ENCODE measurements around the gene PREX1. TPM values are rescaled to one million over a fixed set of nuclear protein-coding genes. Genes with fewer than 3 reads are reported as not detected.

The PREX1 gene
- total RNA-seq, 1 donor from 2014 or later = 78.2 TPM

DNA sequence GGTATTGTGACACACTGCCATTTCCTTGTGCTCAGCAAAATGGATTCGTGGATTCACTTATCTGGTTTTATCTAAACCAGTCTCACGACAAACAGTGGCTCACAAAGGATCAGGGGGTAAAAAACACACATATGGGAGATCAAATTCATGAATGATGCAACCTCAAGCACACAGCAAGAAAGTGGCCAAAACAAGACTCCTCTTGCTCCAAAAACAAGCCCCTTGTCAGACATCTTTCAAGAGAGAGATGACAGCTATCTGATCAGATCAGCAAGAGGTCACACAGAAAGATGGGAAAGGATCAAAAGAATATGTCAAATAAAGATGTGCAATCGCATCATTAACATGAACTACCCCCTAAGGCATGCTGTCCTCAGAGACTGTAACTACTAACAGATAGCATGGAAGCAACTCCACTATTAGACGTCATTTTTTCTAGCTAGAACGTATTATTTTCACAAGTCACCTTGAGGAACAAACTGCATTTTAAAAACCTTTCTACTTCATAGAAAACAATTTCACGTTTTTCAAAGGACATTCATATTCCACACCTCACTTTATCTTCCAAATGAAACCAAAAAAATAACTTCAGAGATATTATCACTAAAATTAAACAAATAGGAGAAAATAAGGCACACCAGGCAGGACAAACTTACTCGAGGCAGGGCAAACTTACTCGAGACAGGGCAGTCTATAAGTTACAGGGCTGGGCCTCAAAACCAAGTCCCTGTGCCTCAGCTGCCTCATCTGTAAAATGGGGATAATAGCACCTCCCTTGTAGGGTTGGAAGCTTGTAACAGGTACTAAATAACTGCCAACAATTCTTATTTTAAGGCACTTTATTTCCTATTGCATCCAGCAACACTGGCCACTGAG is 122.3 kb downstream of the PREX1 start:
- peaks cover 26% of the 10 kb centered on the region for H3K36me3 ChIP-seq
- H3K4me1 ChIP-seq = peaks cover 56% of the 10 kb centered on the region
- ATAC-seq (no peak), DNase-seq (no peak)
- TF ChIP-seq, protein P1, sequence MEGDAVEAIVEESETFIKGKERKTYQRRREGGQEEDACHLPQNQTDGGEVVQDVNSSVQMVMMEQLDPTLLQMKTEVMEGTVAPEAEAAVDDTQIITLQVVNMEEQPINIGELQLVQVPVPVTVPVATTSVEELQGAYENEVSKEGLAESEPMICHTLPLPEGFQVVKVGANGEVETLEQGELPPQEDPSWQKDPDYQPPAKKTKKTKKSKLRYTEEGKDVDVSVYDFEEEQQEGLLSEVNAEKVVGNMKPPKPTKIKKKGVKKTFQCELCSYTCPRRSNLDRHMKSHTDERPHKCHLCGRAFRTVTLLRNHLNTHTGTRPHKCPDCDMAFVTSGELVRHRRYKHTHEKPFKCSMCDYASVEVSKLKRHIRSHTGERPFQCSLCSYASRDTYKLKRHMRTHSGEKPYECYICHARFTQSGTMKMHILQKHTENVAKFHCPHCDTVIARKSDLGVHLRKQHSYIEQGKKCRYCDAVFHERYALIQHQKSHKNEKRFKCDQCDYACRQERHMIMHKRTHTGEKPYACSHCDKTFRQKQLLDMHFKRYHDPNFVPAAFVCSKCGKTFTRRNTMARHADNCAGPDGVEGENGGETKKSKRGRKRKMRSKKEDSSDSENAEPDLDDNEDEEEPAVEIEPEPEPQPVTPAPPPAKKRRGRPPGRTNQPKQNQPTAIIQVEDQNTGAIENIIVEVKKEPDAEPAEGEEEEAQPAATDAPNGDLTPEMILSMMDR (IDR thresholded peaks at IDR 0.05) = no peak
- no peaks in the 10 kb centered on the region for H3K27me3 ChIP-seq (ENCODE audit: low read depth)
- H3K9me3 ChIP-seq = no peaks in the 10 kb centered on the region
- intact Hi-C loops (cut with DNase I) = no loop called here
- H3K27ac ChIP-seq = no peak overlapping the region
- no peak overlapping the region for H3K4me3 ChIP-seq

DNA sequence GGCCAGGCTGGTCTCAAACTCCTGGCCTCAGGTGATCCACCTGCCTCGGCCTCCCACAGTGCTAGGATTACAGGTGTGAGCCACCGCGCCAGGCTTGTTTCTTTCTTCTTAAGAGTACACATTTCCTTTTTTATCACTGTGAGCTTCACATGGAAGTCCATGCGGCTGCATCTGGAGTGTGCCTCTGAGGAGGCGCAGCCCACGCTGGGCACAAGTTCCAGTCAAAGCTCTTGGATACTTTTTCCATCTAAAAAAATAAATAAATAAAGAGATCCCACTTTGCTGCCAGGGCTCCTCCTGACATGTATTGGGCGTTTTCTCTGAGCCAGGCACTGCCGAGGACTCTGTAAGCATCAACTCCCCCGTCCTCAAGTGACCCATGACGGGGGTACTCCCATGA is 123.0 kb downstream of the PREX1 start:
- intact Hi-C loops (cut with DNase I) = no loop called here
- no peak for ATAC-seq

DNA sequence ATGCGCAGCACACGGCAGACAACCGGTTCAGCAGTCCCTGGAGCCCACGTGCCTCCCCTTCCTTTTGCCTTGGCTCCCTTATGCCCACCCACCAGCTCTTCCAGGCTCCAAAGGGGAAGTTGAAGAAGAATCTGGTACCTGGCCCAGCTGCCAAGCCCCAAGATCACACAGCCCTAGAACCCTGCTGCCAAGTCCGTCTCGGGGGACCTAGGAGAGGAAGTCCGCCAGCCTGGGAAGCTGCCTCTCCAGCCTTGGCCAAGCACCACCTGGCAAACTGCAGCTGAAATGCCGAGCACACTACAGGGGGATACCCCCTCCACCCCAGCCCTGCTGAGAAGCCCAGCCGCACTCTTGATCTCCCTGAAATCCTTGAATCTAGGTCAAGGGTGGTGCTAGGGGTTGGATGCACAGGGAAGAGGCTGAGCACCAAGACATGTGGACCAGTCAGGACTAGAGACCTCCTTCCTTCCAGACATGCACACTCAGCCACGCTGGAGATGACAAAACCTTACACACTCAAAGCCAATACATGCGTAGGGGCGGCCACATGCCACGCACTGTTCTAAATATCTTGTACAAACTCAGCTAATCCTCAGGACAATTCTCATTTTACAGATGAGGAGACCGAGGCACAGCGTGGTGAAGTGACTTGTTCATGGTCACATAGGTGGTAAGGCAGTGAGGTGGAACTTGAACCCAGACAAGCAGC is 124.1 kb downstream of the PREX1 start:
- Histone ChIP-seq H3K4me1 (peaks cover 55% of the 10 kb centered on the region), H3K36me3 (peaks cover 41% of the 10 kb centered on the region)

More for the DNA sequence above, 123.0 kb downstream of the PREX1 start:
- H3K27me3 ChIP-seq (ENCODE audit: low read depth) = no peaks in the 10 kb centered on the region
- TF ChIP-seq, protein P1 (IDR thresholded peaks at IDR 0.05) = no peak
- H3K9me3 ChIP-seq = no peaks in the 10 kb centered on the region
- H3K4me3 ChIP-seq = no peak overlapping the region
- H3K36me3 ChIP-seq = peaks cover 33% of the 10 kb centered on the region
- peaks cover 56% of the 10 kb centered on the region for H3K4me1 ChIP-seq
- no peak for DNase-seq
- no peak overlapping the region for H3K27ac ChIP-seq

DNA sequence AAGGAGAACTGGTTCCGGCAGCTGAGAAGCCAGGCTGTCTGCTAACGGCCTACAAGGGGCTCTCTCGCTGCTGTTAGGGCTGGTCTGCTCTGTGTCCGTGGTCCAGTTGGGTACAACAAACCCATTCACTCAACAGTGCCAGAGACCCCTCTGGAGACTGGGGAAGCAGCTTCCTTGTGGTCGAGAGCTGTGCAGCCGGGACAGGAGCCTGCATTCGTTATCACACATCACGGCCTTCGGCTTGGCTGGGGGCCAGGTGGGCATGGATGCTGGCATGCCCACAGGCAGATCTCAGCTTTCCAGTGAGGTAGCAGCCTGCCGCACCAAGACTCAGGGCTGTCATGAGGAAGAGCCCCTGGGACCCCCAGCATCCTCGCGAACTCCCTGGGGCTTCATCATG is 124.7 kb downstream of the PREX1 start:
- no peaks in the 10 kb centered on the region for H3K9me3 ChIP-seq
- TF ChIP-seq, protein P1 (IDR thresholded peaks at IDR 0.05) = no peak
- ATAC-seq (no peak), DNase-seq (no peak)
- no peak overlapping the region for H3K4me3 ChIP-seq
- peaks cover 40% of the 10 kb centered on the region for H3K36me3 ChIP-seq
- H3K27ac ChIP-seq = no peak overlapping the region
- H3K4me1 ChIP-seq = peaks cover 55% of the 10 kb centered on the region
- no peaks in the 10 kb centered on the region for H3K27me3 ChIP-seq (ENCODE audit: low read depth)
- intact Hi-C loops (cut with DNase I) = no loop called here

More for the DNA sequence above, 124.1 kb downstream of the PREX1 start:
- Histone ChIP-seq H3K27me3 (ENCODE audit: low read depth) (no peaks in the 10 kb centered on the region), H3K27ac (no peak overlapping the region), H3K4me3 (no peak overlapping the region), H3K9me3 (no peaks in the 10 kb centered on the region)
- TF ChIP-seq, protein P1 (IDR thresholded peaks at IDR 0.05) = no peak
- intact Hi-C loops (cut with DNase I) = no loop called here
- no peak for DNase-seq
- ATAC-seq = peak in 1 of 2 donors; percentile 6

DNA sequence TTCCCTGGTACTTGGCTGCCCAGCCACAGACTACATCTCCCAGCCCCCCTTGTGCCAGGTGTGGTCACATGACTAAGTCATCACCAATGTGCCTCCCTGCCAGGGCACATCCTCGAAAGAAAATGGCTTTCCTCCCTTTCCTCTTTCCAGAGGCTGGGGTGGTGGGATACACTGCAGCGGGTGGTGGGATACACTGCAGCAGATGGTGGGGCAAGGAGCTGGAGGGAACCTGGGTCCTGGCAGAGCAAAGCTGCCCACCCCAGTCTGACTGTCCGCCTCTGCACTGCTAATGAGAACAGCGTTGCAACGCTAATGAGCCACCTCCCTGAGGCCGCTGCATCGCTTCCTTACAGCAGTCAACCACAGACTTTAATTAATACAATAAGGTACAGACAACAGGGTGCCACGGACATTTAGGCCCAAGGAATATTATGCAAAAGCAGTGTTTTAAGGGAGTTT is 125.3 kb downstream of the PREX1 start:
- ATAC-seq (no peak), DNase-seq (no peak)
- Histone ChIP-seq H3K9me3 (no peaks in the 10 kb centered on the region), H3K4me3 (no peak overlapping the region), H3K27ac (no peak overlapping the region), H3K27me3 (ENCODE audit: low read depth) (no peaks in the 10 kb centered on the region), H3K4me1 (peaks cover 56% of the 10 kb centered on the region), H3K36me3 (peaks cover 34% of the 10 kb centered on the region)
- intact Hi-C loops (cut with DNase I) = no loop called here
- TF ChIP-seq, protein P1 (IDR thresholded peaks at IDR 0.05) = no peak

Measured in lower lobe of right lung (tissue), 2 donors.